Cardiac muscle cell (in vitro differentiated cells and primary cell): Measurements from ENCODE around the gene CPNE9. TPM values are rescaled to one million over a fixed set of nuclear protein-coding genes. Genes with fewer than 3 reads are reported as not detected.

ENCODE experiments used
- DNase-seq, 2 donors: peaks; one replicate each; pipeline versions ENCODE4 v3.0.0 to v3.0.0-alpha.2; 2010 to 2017; ENCODE audit warnings: low read depth in 1 of 2, low spot score in 1 of 2
- H3K27ac ChIP-seq: fragments of 200-600 bp; sonication (generic); 2 replicates; pipeline ENCODE4 v1.5.1; 2016
- H3K27me3 ChIP-seq: fragments of 200-600 bp; sonication (generic); 2 replicates; pipeline ENCODE4 v1.6.0; 2016; ENCODE audit warnings: control low read depth
- H3K36me3 ChIP-seq: fragments of 200-600 bp; sonication (generic); 2 replicates; pipeline ENCODE4 v1.5.1; 2016; ENCODE audit warnings: control low read depth
- H3K4me1 ChIP-seq: fragments of 200-600 bp; sonication (generic); 2 replicates; pipeline ENCODE4 v1.8.1; 2017; ENCODE audit warnings: low read depth, mild to moderate bottlenecking, mixed run types
- H3K4me3 ChIP-seq: fragments of 200-600 bp; sonication (generic); 2 replicates; pipeline ENCODE4 v1.5.1; 2016; ENCODE audit warnings: mild to moderate bottlenecking
- H3K9me3 ChIP-seq: fragments of 200-600 bp; sonication (generic); 2 replicates; pipeline ENCODE4 v1.5.1; 2017; ENCODE audit warnings: low read depth, mild to moderate bottlenecking, control low read depth
- CTCF ChIP-seq: IDR thresholded peaks from 2 replicates; pipeline ENCODE4 v1.5.1; 2012; ENCODE audit warnings: low read depth, mild to moderate bottlenecking, low read length
- polyA plus RNA-seq: library from polyadenylated mRNA; unstranded; fragments of >200 nt; fragmentation: Nextera tagmentation; extraction: Ambion mirVana; gene quantifications from 2 replicates; pipeline ENCODE4 v1.2.1, GENCODE V29; 2016
- total RNA-seq: library from RNA; depleted of rRNA; stranded (reverse); fragments of >200 nt; gene quantifications from 2 replicates; pipeline ENCODE4 v1.2.3, GENCODE V29; 2016

The CPNE9 gene
- total and polyA plus RNA-seq, 2 experiments from 2014 or later = 0.06 TPM; not detected in 1

- no peak overlapping the region for H3K27ac ChIP-seq
- H3K9me3 ChIP-seq = no peaks in the 10 kb centered on the region
- TF ChIP-seq CTCF = no peak
- peaks cover 24% of the 10 kb centered on the region for H3K36me3 ChIP-seq
- no peaks in the 10 kb centered on the region for H3K27me3 ChIP-seq
- peak in 1 of 2 donors; percentile 56 for DNase-seq
- H3K4me3 ChIP-seq = no peak overlapping the region
- H3K4me1 ChIP-seq = no peaks in the 10 kb centered on the region
Observed at GRCh38 chr3:9778143-9779074, 74.8 kb downstream of the CPNE9 start.

GRCh38 chr3:9779075-9779593, 75.5 kb downstream of the CPNE9 start:
- Histone ChIP-seq H3K27ac (no peak overlapping the region), H3K27me3 (no peaks in the 10 kb centered on the region), H3K4me3 (no peak overlapping the region), H3K4me1 (no peaks in the 10 kb centered on the region), H3K36me3 (peaks cover 31% of the 10 kb centered on the region), H3K9me3 (no peaks in the 10 kb centered on the region)
- TF ChIP-seq CTCF = no peak
- DNase-seq = no peak

Other genes with a start within 250 kb of the CPNE9 start
- gene LHFPL4, start 150.0 kb upstream of the CPNE9 start, total RNA-seq = not detected in 2 replicates
- 0.14 and 0.24 TPM in 2 replicates for gene LHFPL4, start 150.0 kb upstream of the CPNE9 start, polyA plus RNA-seq
- 19.2 and 28.7 TPM in 2 replicates for gene MTMR14, start 54.3 kb upstream of the CPNE9 start, total RNA-seq
- 30.7 and 43.9 TPM in 2 replicates for gene MTMR14, start 54.3 kb upstream of the CPNE9 start, polyA plus RNA-seq
- 15.7 and 17.3 TPM in 2 replicates for gene BRPF1, start 27.9 kb downstream of the CPNE9 start, total RNA-seq
- 11.1 and 11.4 TPM in 2 replicates for gene BRPF1, start 27.9 kb downstream of the CPNE9 start, polyA plus RNA-seq
- 30.7 and 32.1 TPM in 2 replicates for gene OGG1, start 46.1 kb downstream of the CPNE9 start, total RNA-seq
- 34.5 and 45.9 TPM in 2 replicates for gene OGG1, start 46.1 kb downstream of the CPNE9 start, polyA plus RNA-seq
- 23.7 and 24.6 TPM in 2 replicates for gene CAMK1, start 66.1 kb downstream of the CPNE9 start, total RNA-seq
- 20.4 and 29.1 TPM in 2 replicates for gene CAMK1, start 66.1 kb downstream of the CPNE9 start, polyA plus RNA-seq
- gene TADA3, start 88.6 kb downstream of the CPNE9 start, total RNA-seq = 137 and 141 TPM in 2 replicates
- 91.3 and 97.2 TPM in 2 replicates for gene TADA3, start 88.6 kb downstream of the CPNE9 start, polyA plus RNA-seq
- gene ARPC4, start 89.2 kb downstream of the CPNE9 start, total RNA-seq = 114 and 136 TPM in 2 replicates
- 111 and 138 TPM in 2 replicates for gene ARPC4, start 89.2 kb downstream of the CPNE9 start, polyA plus RNA-seq
- gene TTLL3, start 106.4 kb downstream of the CPNE9 start, total RNA-seq = 20.1 and 59.6 TPM in 2 replicates
- gene TTLL3, start 106.4 kb downstream of the CPNE9 start, polyA plus RNA-seq = 29.4 and 38.8 TPM in 2 replicates
- gene RPUSD3, start 140.2 kb downstream of the CPNE9 start, total RNA-seq = 56.9 and 78.1 TPM in 2 replicates
- 122 and 124 TPM in 2 replicates for gene RPUSD3, start 140.2 kb downstream of the CPNE9 start, polyA plus RNA-seq
- not detected in 2 replicates for gene CIDEC, start 176.4 kb downstream of the CPNE9 start, total RNA-seq
- gene CIDEC, start 176.4 kb downstream of the CPNE9 start, polyA plus RNA-seq = 0.37 TPM in 1 of 2 replicates, not detected in the other
- 42.0 and 58.0 TPM in 2 replicates for gene JAGN1, start 186.8 kb downstream of the CPNE9 start, total RNA-seq
- gene JAGN1, start 186.8 kb downstream of the CPNE9 start, polyA plus RNA-seq = 50.6 TPM in 2 replicates
- gene IL17RE, start 199.0 kb downstream of the CPNE9 start, total RNA-seq = 1.3 and 3.7 TPM in 2 replicates
- gene IL17RE, start 199.0 kb downstream of the CPNE9 start, polyA plus RNA-seq = 0.89 and 1.2 TPM in 2 replicates
- 33.7 and 49.2 TPM in 2 replicates for gene IL17RC, start 213.3 kb downstream of the CPNE9 start, total RNA-seq
- gene IL17RC, start 213.3 kb downstream of the CPNE9 start, polyA plus RNA-seq = 59.8 and 61.2 TPM in 2 replicates
- 151 and 178 TPM in 2 replicates for gene CRELD1, start 230.0 kb downstream of the CPNE9 start, total RNA-seq
- gene CRELD1, start 230.0 kb downstream of the CPNE9 start, polyA plus RNA-seq = 179 and 225 TPM in 2 replicates
- 9.8 and 11.0 TPM in 2 replicates for gene PRRT3, start 248.6 kb downstream of the CPNE9 start, total RNA-seq
- gene PRRT3, start 248.6 kb downstream of the CPNE9 start, polyA plus RNA-seq = 13.6 TPM in 2 replicates